AG09319 (cell line): ENCODE measurements around the gene SEZ6.

ENCODE experiments used
- DNase-seq: peaks from one replicate; pipeline ENCODE4 v3.0.0-alpha.2; 2010; ENCODE audit warnings: low read depth; ENCODE audit errors: extremely low read depth
- CTCF ChIP-seq: IDR thresholded peaks from 2 replicates; pipeline ENCODE4 v1.5.1; 2011; ENCODE audit warnings: low read depth, mild to moderate bottlenecking, inconsistent platforms, low read length, moderate library complexity

Gene SEZ6

GRCh38 chr17:29042026-29042678 is 36.3 kb upstream of the SEZ6 start:
- no peak for DNase-seq
- no peak for TF ChIP-seq CTCF

GRCh38 chr17:29041571-29041970 is 35.7 kb upstream of the SEZ6 start:
- TF ChIP-seq CTCF = no peak

GRCh38 chr17:29041091-29041490 is 35.3 kb upstream of the SEZ6 start:
- no peak for TF ChIP-seq CTCF
- no peak for DNase-seq

More at GRCh38 chr17:29041571-29041970, 35.7 kb upstream of the SEZ6 start:
- DNase-seq = no peak

GRCh38 chr17:29039764-29040598 is 34.1 kb upstream of the SEZ6 start:
- DNase-seq = peak; percentile 34
- no peak for TF ChIP-seq CTCF

GRCh38 chr17:29038085-29038795 is 32.4 kb upstream of the SEZ6 start:
- no peak for TF ChIP-seq CTCF
- DNase-seq = no peak

- TF ChIP-seq CTCF = no peak
- DNase-seq = no peak
Observed at GRCh38 chr17:29037739-29038084, 31.9 kb upstream of the SEZ6 start.

GRCh38 chr17:29036584-29036983 is 30.8 kb upstream of the SEZ6 start:
- no peak for TF ChIP-seq CTCF
- no peak for DNase-seq
